A549 (cell line): ENCODE data around the gene MRAS. TPM values are rescaled to one million over a fixed set of nuclear protein-coding genes. Genes with fewer than 3 reads are reported as not detected.

Experiments used
- ATAC-seq, 2 experiments: fragments of 200-7000 bp in 1 of 2; fragments of >200 bp in 1 of 2; cut with Nextera tagmentation in 1 of 2; cut with Tn5 transposase in 1 of 2; 3 replicates each; pipeline versions ENCODE4 v1.8.0 to v1.9.1; 2018 to 2020; ENCODE audit warnings: mild to moderate bottlenecking in 1 of 2, moderate library complexity in 1 of 2
- CTCF ChIA-PET: fragments of 300-600 bp; sonication (Branson Sonifier 250); formaldehyde crosslinking; extraction: SDS; loops from one replicate; lab custom pipeline; 2021; ENCODE audit warnings: antibody characterized with exemption, inconsistent platforms; lab: Yijun Ruan, JAX
- POLR2A ChIA-PET: fragments of 350-600 bp; formaldehyde crosslinking; extraction: SDS; loops from one replicate; lab custom pipeline; 2021; ENCODE audit warnings: antibody characterized with exemption, inconsistent platforms; lab: Yijun Ruan, JAX
- DNase-seq, 2 experiments: peaks; one replicate each; pipeline versions ENCODE4 v3.0.0 to v3.0.0-alpha.2; 2011 to 2016; ENCODE audit warnings: low read depth in 1 of 2, low spot score in 1 of 2
- FAIRE-seq: peaks from 2 replicates; lab custom pipeline; 2011; peaks lifted over from hg19 to GRCh38; lab: Jason Lieb, UNC
- H3K27ac ChIP-seq, 2 experiments: fragments of >200 bp; sonication (Bioruptor Twin); formaldehyde crosslinking; 3 replicates each; pipeline ENCODE4 v1.5.1; 2016 to 2017
- H3K4me1 ChIP-seq: fragments of >200 bp; sonication (Bioruptor Twin); formaldehyde crosslinking; 3 replicates; pipeline ENCODE4 v1.6.1; 2016
- H3K4me2 ChIP-seq: fragments of >200 bp; sonication (Bioruptor Twin); formaldehyde crosslinking; 3 replicates; pipeline ENCODE4 v1.6.1; 2016
- H3K4me3 ChIP-seq: fragments of >200 bp; sonication (Bioruptor Twin); formaldehyde crosslinking; 3 replicates; pipeline ENCODE4 v1.5.1; 2016
- H3K9me3 ChIP-seq: fragments of >200 bp; sonication (Bioruptor Twin); formaldehyde crosslinking; 3 replicates; pipeline ENCODE4 v1.6.1; 2016
- BHLHE40 ChIP-seq: IDR thresholded peaks from 2 replicates; pipeline ENCODE4 v1.6.1; 2012; ENCODE audit warnings: low read depth, low read length, inconsistent platforms
- CBX2 ChIP-seq: fragments of 200-600 bp; sonication (generic); IDR thresholded peaks from 2 replicates; pipeline ENCODE4 v1.6.1; 2016; ENCODE audit warnings: low read depth, mild to moderate bottlenecking, borderline replicate concordance
- CEBPB ChIP-seq, 2 experiments: fragments of >200 bp in 1 of 2; sonication (Bioruptor Twin) in 1 of 2; formaldehyde crosslinking in 1 of 2; IDR thresholded peaks; 2 replicates each; pipeline ENCODE4 v1.6.1; 2012 to 2016
- EP300 ChIP-seq, 2 experiments: fragments of >200 bp; sonication (Bioruptor Twin); formaldehyde crosslinking; IDR thresholded peaks; 2 replicates in 1 of 2; 3 replicates in 1 of 2; pipeline ENCODE4 v1.6.1; 2016 to 2017
- FOSL2 ChIP-seq, 2 experiments: fragments of 450-650 bp in 1 of 2; fragments of >200 bp in 1 of 2; sonication (Bioruptor Twin) in 1 of 2; formaldehyde crosslinking; IDR thresholded peaks; 2 replicates each; pipeline versions ENCODE4 v1.5.0 to v1.6.1; 2016 to 2020; ENCODE audit warnings: mild to moderate bottlenecking in 1 of 2, moderate library complexity in 1 of 2
- FOXS1 ChIP-seq: fragments of 250-450 bp; sonication (Bioruptor Pico); IDR thresholded peaks from 2 replicates; pipeline ENCODE4 v1.5.0; 2020; ENCODE audit warnings: mild to moderate bottlenecking, moderate library complexity
- HDAC2 ChIP-seq: fragments of 200-600 bp; sonication (generic); IDR thresholded peaks from 2 replicates; pipeline ENCODE4 v1.6.1; 2016
- HEYL ChIP-seq: fragments of 250-450 bp; sonication (Bioruptor Pico); IDR thresholded peaks from 2 replicates; pipeline ENCODE4 v1.8.0; 2021; ENCODE audit warnings: mild to moderate bottlenecking, moderate library complexity
- JUNB ChIP-seq: fragments of >200 bp; sonication (Bioruptor Twin); formaldehyde crosslinking; IDR thresholded peaks from 2 replicates; pipeline ENCODE4 v1.6.1; 2016
- KDM1A ChIP-seq: fragments of 200-600 bp; sonication (generic); IDR thresholded peaks from 2 replicates; pipeline ENCODE4 v1.6.1; 2016; ENCODE audit warnings: low read depth, mild to moderate bottlenecking
- MAFK ChIP-seq: fragments of 450-650 bp; IDR thresholded peaks from 2 replicates; pipeline ENCODE4 v1.6.1; 2014; ENCODE audit not compliant: partially characterized antibody
- NFE2L2 ChIP-seq: fragments of 150-350 bp; conservative IDR thresholded peaks from 2 replicates; pipeline ENCODE4 v1.6.1; 2014; ENCODE audit warnings: low read length
- NPAS2 ChIP-seq: fragments of 250-450 bp; sonication (Bioruptor Pico); IDR thresholded peaks from 2 replicates; pipeline ENCODE4 v1.8.0; 2022; ENCODE audit warnings: mild to moderate bottlenecking, moderate library complexity, borderline replicate concordance
- NR3C1 ChIP-seq: fragments of >200 bp; sonication (Bioruptor Twin); formaldehyde crosslinking; IDR thresholded peaks from 3 replicates; pipeline ENCODE4 v1.6.1; 2017
- POLR2A ChIP-seq: IDR thresholded peaks from 2 replicates; pipeline ENCODE4 v1.6.1; 2012; ENCODE audit warnings: mild to moderate bottlenecking, low read length
- POLR2AphosphoS2 ChIP-seq: conservative IDR thresholded peaks from 2 replicates; pipeline ENCODE4 v1.6.1; 2012; ENCODE audit warnings: low read length, improper control_type of control experiment, inconsistent platforms
- RFX5 ChIP-seq: fragments of 450-650 bp; IDR thresholded peaks from 2 replicates; pipeline ENCODE4 v1.7.1; 2014; ENCODE audit warnings: antibody characterized with exemption, mild to moderate bottlenecking, moderate library complexity
- RNF2 ChIP-seq: fragments of 200-600 bp; sonication (generic); IDR thresholded peaks from 2 replicates; pipeline ENCODE4 v1.6.1; 2016; ENCODE audit warnings: low read depth, mild to moderate bottlenecking, antibody characterized with exemption, moderate library complexity, borderline replicate concordance
- SREBF2 ChIP-seq: fragments of 450-650 bp; IDR thresholded peaks from 2 replicates; pipeline ENCODE4 v1.6.1; 2014; ENCODE audit warnings: mild to moderate bottlenecking, moderate library complexity
- TFCP2L1 ChIP-seq: fragments of 250-450 bp; sonication (Bioruptor Pico); IDR thresholded peaks from 2 replicates; pipeline ENCODE4 v1.5.0; 2021; ENCODE audit warnings: mild to moderate bottlenecking
- TP53 ChIP-seq: fragments of 250-450 bp; sonication (Bioruptor Pico); IDR thresholded peaks from 2 replicates; pipeline ENCODE4 v1.5.0; 2021; ENCODE audit warnings: mild to moderate bottlenecking, moderate library complexity
- ZNF302 ChIP-seq: fragments of 250-450 bp; sonication (Bioruptor Pico); IDR thresholded peaks from 2 replicates; pipeline ENCODE4 v1.9.0; 2021; ENCODE audit warnings: inconsistent platforms, mild to moderate bottlenecking, moderate library complexity
- ZSCAN20 ChIP-seq: fragments of 250-450 bp; sonication (Bioruptor Pico); IDR thresholded peaks from 2 replicates; pipeline ENCODE4 v1.8.0; 2022; ENCODE audit warnings: mild to moderate bottlenecking, moderate library complexity
- WGBS: methylation state at CpG from one replicate; pipeline ENCODE4 v1.1.6; 2017; ENCODE audit errors: missing lambda C conversion rate; 5-methylcytosine and 5-hydroxymethylcytosine counted together
- polyA plus RNA-seq, 4 experiments: library from polyadenylated mRNA; depleted of rRNA in 3 of 4; stranded (reverse); fragments of >200 nt; fragmentation: RNase III in 1 of 4; extraction: RNeasy Plus Mini Kit Qiagen cat#74134 plus additional on column Dnase treatment in 1 of 4; gene quantifications; 2 replicates in 3 of 4; 3 replicates in 1 of 4; pipeline ENCODE4 v1.2.3, GENCODE V29; 2011 to 2017
- TF ChIP-seq, protein P1 (sequence below): fragments of >200 bp; sonication (Bioruptor Twin); formaldehyde crosslinking; IDR thresholded peaks from 3 replicates; pipeline ENCODE4 v1.6.1; 2016
- TF ChIP-seq, protein P2 (sequence below): fragments of 250-450 bp; sonication (Bioruptor Pico); IDR thresholded peaks from 2 replicates; pipeline ENCODE4 v1.5.0; 2020; ENCODE audit warnings: low read depth, mild to moderate bottlenecking, moderate library complexity
- TF ChIP-seq, protein P3 (sequence below): IDR thresholded peaks from 2 replicates; pipeline ENCODE4 v1.6.1; 2012

Gene MRAS
- polyA plus RNA-seq, 2 of the 4 experiments (the other 2 are of a cell fraction), result 11.2 to 15.0 TPM

DNA sequence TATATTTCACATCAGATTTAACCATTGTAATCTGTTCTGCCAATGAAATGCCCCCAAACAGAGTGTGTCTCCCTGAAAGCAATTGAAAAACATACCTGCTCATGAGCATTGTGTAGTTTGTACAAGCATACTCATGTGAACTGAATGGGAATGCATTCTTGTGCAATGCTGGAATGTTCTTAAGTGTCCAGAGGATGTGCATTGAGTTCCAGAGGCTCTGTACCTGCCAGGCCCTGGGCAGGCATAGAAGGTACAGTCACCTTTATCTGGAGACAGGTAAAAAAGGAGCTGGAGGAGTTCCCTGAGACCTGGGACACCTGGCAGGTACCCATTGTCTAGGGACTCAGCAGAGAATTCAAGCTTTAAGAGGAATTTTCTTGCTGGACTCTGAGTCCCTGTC lies 2.8 kb downstream of the MRAS start:
- TF ChIP-seq TP53 (CRISPR knock-in tag) (no peak), CEBPB (IDR thresholded peaks at IDR 0.05) (no peak), SREBF2 (no peak), CBX2 (no peak)
- CTCF ChIA-PET, result interaction anchor here (0.6 to 2.4 kb wide), 4 partner anchors 18 to 177 kb away, joined by 4 to 10 read pairs (median 4); no protein-coding TSS in a partner anchor
- POLR2A ChIA-PET, result no interaction called here
- no peak overlapping the region for H3K27ac ChIP-seq
- DNase-seq (no peak), FAIRE-seq (no peak), ATAC-seq (no peak)
- no peak overlapping the region for H3K4me3 ChIP-seq
- no peak overlapping the region for H3K4me2 ChIP-seq
- peaks cover 6% of the 10 kb centered on the region; the same call in 1 of the 3 replicates for H3K4me1 ChIP-seq
- H3K9me3 ChIP-seq, result no peaks in the 10 kb centered on the region

DNA sequence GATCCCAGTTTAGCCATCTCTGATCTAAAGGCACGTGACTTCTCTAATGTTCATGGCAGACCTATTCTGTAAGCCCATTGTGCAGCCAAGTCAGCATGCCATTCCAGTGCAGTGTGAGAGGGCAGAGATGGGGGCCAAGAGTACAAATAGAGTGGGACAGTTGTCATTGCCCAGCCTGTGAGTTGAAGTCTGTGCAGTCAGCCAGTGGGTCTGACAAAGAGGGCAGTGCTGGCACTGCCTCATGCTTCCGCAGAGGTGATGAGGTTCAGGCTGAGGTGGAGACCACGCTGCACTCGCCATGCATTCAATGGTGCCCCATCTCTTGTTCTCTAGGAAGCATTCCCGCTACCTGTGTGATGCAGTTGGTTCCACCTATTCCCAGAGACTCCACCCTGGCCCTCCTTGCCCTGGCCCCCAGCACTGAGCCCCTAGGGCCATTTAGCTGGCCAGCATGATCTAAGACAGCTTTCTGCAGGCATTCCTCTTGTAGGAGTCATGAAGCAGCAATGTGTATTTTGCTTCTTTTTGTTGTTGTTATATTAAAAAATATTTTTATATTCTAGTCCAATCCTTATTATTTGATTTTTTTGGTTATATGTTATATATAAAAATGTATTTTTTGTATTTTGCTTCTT lies 3.7 kb downstream of the MRAS start:
- no peak overlapping the region for H3K4me3 ChIP-seq
- no peak overlapping the region for H3K4me2 ChIP-seq
- POLR2A ChIA-PET, result interaction anchor here (0.6 kb wide), 1 partner anchor 12 kb away, joined by 4 read pairs; no protein-coding TSS in a partner anchor
- WGBS, result 96% methylated on average over 3 of the region's 5 CpGs
- no peaks in the 10 kb centered on the region for H3K9me3 ChIP-seq
- H3K27ac ChIP-seq, result no peak overlapping the region
- TF ChIP-seq CBX2, result no peak
- no peak for TF ChIP-seq HEYL (CRISPR knock-in tag)
- no peak for TF ChIP-seq POLR2A
- TF ChIP-seq, protein P1, sequence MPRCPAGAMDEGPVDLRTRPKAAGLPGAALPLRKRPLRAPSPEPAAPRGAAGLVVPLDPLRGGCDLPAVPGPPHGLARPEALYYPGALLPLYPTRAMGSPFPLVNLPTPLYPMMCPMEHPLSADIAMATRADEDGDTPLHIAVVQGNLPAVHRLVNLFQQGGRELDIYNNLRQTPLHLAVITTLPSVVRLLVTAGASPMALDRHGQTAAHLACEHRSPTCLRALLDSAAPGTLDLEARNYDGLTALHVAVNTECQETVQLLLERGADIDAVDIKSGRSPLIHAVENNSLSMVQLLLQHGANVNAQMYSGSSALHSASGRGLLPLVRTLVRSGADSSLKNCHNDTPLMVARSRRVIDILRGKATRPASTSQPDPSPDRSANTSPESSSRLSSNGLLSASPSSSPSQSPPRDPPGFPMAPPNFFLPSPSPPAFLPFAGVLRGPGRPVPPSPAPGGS, result no peak
- TF ChIP-seq NPAS2, result no peak
- TF ChIP-seq MAFK, result no peak
- TF ChIP-seq NR3C1, result no peak
- no peak for TF ChIP-seq KDM1A
- TF ChIP-seq HDAC2, result no peak
- ATAC-seq (no peak), FAIRE-seq (no peak), DNase-seq (no peak)
- CTCF ChIA-PET, result interaction anchor here (2.4 kb wide), 1 partner anchor 65 kb away, joined by 10 read pairs; no protein-coding TSS in a partner anchor
- peaks cover 6% of the 10 kb centered on the region; the same call in 1 of the 3 replicates for H3K4me1 ChIP-seq

DNA sequence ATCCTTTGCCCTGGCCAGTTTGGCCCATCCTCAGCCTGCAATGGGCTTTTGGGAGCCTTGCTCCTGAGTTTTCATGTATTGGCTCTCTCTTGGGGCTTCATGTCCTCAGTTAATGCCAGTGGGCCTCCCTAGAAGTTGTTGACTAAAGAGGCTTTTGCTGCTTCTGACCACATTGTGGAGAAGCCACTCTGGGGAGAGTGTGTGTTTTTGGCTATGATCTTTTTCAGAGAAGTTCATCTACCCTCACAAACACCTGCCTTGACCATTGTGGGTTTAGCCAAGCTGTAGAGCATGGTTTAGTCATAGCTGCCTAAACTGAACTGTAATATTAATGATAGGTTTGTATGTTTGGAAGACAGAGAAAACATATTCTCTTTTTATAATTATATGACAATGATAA lies 6.0 kb downstream of the MRAS start:
- no peak for ATAC-seq
- FAIRE-seq, result no peak
- CTCF ChIA-PET, result no interaction called here
- no peak for TF ChIP-seq NR3C1
- no peak for TF ChIP-seq CEBPB (IDR thresholded peaks at IDR 0.05)
- no peak for TF ChIP-seq BHLHE40
- no peak for TF ChIP-seq POLR2AphosphoS2
- TF ChIP-seq NFE2L2, result no peak
- TF ChIP-seq, protein P2, sequence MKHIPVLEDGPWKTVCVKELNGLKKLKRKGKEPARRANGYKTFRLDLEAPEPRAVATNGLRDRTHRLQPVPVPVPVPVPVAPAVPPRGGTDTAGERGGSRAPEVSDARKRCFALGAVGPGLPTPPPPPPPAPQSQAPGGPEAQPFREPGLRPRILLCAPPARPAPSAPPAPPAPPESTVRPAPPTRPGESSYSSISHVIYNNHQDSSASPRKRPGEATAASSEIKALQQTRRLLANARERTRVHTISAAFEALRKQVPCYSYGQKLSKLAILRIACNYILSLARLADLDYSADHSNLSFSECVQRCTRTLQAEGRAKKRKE (CRISPR knock-in tag), result no peak
- Histone ChIP-seq H3K4me2 (no peak overlapping the region), H3K4me3 (no peak overlapping the region), H3K27ac (no peak overlapping the region), H3K9me3 (no peaks in the 10 kb centered on the region), H3K4me1 (peaks cover under 1% of the 10 kb centered on the region; the same call in 1 of the 3 replicates)
- DNase-seq, result no peak
- POLR2A ChIA-PET, result no interaction called here

DNA sequence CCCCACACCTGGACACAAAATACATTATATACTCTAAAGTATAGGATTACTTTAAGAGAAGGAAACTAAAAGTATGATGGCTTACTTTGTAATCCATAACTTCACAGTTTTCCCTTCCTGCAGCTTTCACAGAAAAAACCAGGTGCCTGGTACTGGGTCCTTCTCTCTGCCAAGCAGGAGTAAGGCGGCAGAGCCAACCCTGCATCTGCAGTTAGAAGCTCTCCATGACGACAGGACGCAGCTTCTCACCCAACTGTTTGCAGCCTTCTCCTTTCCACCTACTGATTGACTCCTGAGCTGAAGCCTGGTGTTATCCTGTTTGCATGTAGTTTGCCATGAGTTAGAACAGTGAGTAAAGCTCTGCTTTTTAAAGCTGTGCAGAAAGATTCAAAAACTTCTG lies 6.7 kb downstream of the MRAS start:
- WGBS, result 94% methylated on average over 3 of the region's 3 CpGs
- ChIA-PET POLR2A (interaction anchor here (0.6 to 0.9 kb wide), 2 partner anchors 9 to 18 kb away, joined by 3 to 7 read pairs; no protein-coding TSS in a partner anchor), CTCF (no interaction called here)
- Histone ChIP-seq H3K9me3 (no peaks in the 10 kb centered on the region), H3K4me3 (no peak overlapping the region), H3K4me1 (no peaks in the 10 kb centered on the region), H3K27ac (no peak overlapping the region), H3K4me2 (no peak overlapping the region)
- FAIRE-seq (no peak), ATAC-seq (no peak), DNase-seq (no peak)
- no peak for TF ChIP-seq SREBF2
- no peak for TF ChIP-seq EP300 (IDR thresholded peaks at IDR 0.05)
- no peak for TF ChIP-seq ZNF302 (CRISPR knock-in tag)
- TF ChIP-seq TFCP2L1, result no peak
- TF ChIP-seq CEBPB (IDR thresholded peaks at IDR 0.05), result no peak
- no peak for TF ChIP-seq ZSCAN20
- TF ChIP-seq FOXS1 (CRISPR knock-in tag), result no peak
- TF ChIP-seq, protein P3, sequence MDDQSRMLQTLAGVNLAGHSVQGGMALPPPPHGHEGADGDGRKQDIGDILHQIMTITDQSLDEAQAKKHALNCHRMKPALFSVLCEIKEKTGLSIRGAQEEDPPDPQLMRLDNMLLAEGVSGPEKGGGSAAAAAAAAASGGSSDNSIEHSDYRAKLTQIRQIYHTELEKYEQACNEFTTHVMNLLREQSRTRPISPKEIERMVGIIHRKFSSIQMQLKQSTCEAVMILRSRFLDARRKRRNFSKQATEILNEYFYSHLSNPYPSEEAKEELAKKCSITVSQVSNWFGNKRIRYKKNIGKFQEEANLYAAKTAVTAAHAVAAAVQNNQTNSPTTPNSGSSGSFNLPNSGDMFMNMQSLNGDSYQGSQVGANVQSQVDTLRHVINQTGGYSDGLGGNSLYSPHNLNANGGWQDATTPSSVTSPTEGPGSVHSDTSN, result no peak
- no peak for TF ChIP-seq JUNB
- no peak for TF ChIP-seq FOSL2 (IDR thresholded peaks at IDR 0.05)
- no peak for TF ChIP-seq FOSL2 (CRISPR knock-in tag; IDR thresholded peaks at IDR 0.05)
- TF ChIP-seq, protein P1, result no peak
- TF ChIP-seq RNF2, result no peak
- no peak for TF ChIP-seq POLR2A
- TF ChIP-seq RFX5, result no peak
